Activated CD8-positive, alpha-beta memory T cell treated with anti-CD3 and anti-CD28 coated beads, Interleukin-2, amount 50 U/mL, for 24 hours (primary cell): ENCODE measurements around the gene KRT35.

ENCODE experiments used
- DNase-seq: peaks from one replicate; pipeline ENCODE4 v3.0.0-alpha.2; 2020; ENCODE audit errors: extremely low read depth

KRT35 gene

DNA sequence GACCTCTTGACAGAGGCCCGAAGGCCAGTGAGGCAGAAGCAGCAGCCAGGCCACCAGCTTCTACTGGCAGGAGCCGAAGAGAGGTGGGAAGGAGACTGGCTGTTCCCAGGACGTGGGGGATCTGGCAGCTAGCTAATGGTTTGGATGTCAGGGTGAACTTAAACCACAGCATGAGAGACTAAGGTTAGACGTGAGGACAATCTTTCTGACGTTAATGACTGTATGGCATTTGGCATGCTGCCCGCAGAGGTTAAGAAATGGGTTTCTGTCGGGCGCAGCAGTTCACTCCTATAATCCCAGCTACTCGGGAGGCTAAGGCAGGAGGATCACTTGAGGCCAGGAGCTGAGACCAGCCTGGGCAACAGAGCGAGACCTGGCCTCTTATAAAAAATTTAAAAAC, 30.8 kb upstream of the KRT35 start:
- no peak for DNase-seq

DNA sequence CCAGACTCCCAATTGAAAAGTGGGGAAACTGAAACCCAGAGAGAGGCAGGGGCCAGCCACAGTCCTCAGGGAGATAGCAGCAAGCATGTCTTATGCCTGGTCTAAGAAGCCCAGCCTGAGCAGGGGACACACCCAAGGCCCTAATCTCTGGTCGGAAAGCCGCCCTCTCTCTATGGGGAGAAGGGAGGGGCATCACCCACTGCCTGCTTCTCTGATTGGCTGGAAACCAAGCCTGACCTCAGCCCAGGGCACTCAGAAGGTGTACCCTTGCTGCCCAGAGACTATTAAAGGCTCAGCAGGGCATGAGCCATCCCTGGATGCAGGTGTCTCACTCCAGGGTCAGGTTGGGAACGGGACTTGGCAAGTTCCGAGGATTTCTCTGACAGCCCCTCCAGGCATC, 30.2 kb upstream of the KRT35 start:
- DNase-seq: no peak

DNA sequence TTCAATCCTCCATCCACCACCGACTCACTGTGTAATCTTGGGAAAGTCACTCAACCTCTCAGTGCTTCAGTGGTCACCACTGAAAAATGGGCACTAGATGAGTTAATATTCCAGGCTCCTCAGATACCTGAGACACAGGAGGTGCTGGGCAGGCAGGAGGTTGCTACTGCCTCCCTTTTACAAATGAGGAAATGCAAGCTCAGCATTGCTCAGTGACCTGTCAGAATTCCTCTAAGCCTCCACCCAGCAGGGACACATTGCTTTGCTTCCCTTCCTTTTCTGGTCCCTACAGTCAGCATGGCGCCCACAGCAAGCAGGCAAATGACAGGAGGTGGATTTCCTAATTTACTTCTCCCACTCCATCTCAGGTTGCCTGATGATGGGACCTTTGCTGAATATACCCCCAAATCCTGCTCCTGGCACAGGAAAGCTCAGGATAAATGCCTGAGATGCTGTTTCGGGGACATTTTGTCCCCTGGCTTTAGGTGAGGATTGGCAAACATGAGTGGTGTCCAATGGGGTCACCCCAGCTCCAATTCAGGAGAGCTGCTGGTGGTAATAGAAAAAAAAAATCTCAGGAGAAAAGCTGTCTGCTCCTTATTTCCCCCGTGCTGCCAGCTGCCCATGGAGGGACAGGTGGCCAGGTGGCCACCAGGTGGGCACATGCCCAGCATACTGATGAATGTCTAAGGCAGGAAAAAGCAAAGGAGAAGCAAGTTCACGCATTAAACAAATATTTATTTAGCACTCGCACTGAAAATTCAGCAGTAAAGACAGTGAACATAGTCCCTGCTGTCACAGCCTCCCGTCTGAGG, 29.5 kb upstream of the KRT35 start:
- DNase-seq: no peak

DNA sequence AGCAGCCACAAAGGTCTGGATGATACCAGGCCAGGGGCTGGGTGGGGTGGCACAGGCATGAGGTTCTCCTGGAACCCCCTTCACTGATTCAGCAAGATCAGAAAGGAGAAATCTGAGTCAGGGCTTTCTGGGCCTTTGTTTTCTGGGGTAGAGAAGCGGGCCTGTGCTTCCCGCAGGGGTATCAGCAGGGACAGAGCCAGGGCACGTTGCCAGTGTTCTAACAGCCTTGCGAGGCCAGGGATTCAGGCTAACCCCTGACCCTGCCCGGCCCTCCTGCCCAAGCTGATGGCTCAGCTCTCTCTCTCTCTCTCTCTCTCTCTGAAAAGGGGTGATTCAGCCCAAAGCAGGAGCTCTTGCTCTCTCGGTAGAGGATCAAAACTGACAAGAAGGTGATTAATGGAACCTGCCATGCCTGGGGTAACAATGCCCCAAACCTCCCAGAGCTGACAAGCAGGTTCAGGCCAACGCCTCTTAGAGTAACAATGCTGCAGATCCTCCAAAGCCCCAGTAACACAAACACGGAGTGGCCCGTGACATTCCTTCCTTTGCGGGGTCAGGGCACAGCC, 26.4 kb upstream of the KRT35 start:
- no peak for DNase-seq

DNA sequence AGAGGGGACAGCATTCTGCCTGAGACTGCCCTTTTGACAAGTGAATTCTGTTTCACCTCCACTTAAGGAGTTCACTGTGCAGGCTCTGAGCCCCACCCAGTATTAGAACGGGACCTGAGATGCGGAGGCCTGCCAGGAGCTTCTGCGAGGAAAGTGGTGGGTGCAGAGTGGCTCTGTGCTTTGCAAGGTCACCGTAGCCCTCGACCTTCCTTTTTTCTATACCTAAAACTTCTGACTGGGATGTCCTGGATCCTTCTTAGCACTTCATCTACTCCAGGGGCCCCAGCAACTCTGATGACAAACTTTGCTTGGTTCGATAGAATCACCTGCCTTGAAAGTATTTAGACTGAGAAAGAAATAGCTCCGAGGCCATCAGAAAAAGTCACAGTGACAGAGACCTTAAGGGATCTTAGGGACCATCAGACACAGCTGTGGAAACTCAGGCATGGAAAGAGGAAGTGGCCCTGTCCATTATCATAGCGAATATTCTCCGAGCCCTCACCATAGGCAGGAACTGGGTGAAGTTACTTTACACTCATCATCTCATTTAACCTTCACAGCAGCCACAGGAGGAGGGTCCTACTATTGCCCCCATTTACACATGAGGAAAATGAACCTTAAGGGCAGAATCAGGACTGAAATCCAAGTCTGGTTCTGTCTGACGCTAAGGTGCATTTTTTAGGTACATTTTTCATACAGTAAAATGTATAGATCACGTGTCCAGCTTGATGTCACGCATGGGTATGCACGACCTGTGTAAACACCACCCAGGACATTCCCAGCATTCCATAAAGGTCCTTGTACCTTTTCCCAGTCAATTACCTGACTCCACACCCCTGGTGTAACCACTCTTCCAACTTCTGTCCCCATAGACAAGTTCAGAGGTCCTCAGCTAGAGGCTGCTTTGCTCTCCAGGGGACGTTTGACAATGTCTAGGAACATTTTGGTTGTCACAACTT, 25.1 kb upstream of the KRT35 start:
- DNase-seq: no peak

DNA sequence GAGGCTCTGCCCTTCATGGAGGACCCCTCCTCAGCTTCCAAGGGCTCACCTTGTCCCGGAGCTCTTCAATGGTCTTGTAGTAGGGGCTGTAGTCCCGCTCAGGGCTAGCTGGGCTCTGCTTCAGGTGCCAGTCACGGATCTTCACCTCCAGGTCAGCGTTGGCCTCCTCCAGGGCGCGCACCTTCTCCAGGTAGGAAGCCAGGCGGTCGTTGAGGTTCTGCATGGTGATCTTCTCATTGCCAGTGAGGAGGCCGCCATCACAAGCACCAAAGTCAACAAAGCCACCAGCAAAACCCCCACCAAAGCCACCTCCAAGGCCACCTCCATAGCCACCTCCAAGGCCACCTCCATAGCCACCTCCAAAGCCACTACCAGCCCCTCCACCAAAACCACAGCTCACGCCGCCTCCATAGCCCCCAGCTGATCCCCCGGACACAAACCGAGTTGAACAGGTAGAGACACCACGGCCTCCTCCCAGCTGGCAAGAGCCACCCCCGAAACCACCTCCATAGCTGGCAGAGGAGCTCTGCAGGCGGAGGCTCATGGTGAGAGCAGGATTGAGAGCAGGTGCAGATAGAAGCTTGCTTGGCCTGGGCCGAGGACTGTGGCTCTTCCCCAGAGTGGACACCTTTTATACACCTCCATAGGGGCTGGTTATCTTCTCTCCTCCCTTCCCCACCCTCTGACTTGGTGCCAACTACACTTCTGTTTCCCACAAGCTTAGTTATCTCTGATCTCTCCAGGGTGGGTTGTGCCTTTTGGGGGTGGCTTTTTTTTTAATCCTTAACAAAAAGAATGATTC, 24.3 kb upstream of the KRT35 start, which contains the start of gene KRT13:
TSS of gene KRT13 (minus strand) at position 606 of the 802 bp plus-strand sequence. CDS start at position 544, 62 bp downstream.
- no peak for DNase-seq

DNA sequence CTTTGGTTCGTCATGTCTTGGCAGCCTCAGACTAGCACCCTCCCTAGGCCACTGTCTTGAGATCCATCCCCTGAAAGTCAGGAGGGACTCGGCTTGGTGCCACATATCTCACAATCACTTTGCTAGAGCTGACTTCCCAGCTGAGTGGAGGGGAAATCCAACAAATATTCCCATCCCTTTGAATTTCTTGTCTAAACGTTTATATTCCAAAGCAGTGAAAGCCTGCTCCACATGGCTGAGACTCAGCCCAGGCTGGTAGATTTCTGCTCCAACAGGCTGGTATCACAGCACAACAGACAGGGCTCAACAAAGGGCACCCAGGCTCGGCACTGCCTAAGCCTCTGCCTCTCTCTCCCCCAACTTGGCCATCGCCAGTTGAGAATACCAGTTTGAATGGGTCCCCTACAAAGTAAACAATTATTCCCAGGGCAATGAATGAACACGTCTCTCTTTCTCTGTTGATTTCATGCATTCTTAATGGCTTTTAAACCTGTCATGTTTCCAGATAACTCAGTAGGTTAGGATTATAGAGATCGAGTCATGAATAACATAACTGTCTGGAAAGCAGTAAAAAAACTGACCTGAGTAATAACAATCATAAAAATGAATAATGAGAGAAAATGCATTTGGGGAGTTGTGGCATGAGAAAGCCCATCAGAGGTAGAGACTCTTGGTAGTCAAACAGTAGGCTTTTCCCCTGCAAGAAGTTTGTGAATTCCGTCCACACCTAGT, 23.5 kb upstream of the KRT35 start:
- DNase-seq: no peak

DNA sequence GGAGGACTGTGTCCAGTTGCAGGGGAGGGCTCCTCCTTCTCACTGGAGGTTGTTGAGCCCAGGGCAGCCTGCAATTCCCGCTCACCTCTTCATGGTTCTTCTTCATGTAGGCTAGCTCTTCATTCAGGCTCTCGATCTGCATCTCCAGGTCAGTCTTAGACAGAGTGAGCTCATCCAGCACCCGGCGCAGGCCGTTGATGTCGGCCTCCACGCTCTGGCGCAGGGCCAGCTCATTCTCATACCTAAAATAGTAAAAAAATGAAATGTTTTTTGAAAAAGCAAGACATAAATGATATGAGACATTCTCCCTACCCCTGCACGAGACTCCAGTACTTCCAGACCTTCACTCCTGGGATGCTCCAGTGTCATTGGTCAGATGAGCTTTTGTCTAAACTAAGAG, 22.3 kb upstream of the KRT35 start:
- no peak for DNase-seq

DNA sequence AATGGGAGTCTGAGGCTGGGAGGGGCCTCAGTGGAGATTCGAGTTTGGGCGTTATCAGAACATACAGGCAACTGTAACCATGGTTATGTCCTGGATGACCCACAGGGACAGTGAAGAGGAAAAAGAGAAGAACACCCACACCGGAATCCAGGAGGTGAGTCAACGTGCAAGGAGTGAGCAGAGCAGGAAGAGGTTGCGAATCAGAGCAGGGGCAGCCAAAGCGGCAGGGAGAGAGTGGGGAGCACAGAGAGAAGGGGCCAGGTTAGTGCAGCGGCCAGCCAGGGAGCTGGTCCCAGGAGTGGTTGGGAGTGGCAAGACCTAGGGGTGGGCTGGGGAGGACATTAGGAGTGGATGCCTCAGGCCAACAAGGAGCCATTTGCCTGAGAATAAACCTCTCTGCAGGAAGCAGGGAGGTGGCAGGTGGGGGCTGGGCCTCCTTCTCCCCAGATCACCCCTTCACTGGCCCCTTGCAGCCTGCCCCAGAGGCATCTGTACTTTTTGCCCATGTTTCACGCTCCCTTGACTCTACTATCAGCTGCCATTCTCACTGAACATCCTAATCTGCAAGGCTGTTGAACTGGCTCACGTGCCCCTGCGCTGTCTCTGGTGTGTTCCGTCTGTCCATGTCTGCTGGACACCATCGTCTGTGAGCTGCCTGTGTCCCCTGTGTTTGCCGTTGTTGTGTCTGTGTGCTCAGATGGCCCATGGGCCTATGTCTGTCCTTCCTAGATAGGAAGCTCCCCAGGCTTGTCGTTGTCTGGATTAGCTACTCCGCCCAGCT, 19.4 kb upstream of the KRT35 start:
- DNase-seq: no peak

DNA sequence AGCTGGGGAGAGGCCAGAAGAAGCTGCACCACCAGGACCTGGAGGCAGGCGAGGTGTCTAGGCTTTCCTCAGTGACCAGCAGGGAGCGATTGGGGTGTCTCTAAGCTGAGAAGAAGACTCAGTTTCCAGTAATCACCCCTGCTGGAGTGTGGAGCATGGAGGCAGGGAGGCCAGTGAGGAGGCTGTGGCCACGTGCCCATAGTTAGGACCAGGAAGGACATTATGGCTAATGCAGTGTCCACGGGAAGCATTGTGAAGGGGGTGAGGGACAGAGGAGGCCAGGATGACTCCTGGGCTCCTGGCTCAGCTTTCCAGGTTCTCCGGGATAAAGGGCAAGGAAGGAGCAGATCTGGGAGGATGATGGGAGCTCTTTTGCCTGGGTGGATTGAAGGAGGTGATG, 18.8 kb upstream of the KRT35 start:
- no peak for DNase-seq

DNA sequence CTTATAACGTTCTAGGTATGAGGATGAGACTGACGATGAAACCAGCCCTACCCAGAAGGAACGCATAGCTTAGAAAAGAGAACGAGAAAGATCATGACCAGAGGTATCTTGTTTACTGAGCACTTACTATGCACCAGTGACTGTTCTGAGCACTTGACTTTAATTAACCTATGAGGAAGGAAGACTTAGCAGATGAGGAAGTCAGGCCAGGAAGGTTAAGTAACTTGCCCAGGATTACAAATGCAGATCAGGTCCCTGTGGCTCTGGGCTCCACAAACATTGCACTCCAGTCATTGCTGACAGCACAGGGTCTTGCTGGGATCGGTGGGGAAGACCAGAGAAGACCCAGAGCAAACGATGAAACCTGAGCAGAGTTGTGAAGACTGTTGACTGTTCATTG, 17.3 kb upstream of the KRT35 start:
- DNase-seq: no peak

DNA sequence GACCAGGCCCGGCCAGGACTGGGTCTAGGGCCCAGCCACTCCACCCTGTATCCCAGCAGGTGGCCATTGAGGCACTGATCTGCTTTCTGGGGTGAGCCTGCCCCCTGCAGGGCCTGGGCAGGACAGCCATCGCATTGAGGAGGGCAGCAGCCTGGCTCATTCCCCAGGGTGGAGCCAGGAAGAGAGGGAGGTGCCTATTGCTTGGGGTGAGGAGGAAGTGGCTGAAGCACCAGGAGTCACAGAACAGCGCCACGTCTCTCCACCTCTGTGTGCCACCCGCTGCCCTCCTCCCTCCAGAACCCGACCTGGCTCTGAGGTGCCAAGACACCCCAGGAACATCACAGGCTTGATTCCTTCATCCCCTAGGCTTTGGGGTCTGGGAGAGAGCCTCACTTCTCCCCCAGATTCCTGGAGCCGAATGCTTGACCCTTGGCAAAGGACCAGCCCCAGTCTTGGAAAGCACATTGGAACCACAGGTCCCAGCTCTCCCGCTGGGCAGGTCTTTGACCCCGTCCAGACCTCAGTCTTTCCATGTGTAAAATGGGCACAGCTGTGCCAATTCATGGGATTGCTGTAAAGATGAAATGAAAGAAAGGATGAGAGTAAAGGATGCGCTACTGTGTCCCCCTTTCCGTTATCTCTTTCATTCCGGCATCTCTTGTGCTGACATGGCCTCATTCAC, 16.0 kb upstream of the KRT35 start:
- peak; percentile 34 for DNase-seq

DNA sequence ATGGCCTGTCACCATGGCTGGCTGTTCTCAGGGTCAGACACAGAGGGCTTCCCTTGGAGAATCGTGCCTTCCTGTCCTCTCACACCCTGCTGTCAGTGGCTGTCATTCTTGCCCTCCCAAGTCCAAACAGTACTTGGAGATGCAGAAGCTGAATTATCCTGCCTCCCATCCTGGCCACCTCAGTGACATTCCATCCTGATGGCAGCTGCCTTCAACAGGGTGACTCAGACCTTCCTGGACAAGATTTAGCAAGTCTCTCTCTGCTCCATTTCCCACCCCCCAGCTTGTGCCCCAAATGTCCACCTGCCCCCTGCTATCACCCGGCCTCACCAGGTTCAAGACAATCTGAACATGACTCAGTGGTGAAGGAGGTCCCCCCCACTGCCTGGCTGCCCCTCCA, 13.6 kb upstream of the KRT35 start:
- DNase-seq: no peak

DNA sequence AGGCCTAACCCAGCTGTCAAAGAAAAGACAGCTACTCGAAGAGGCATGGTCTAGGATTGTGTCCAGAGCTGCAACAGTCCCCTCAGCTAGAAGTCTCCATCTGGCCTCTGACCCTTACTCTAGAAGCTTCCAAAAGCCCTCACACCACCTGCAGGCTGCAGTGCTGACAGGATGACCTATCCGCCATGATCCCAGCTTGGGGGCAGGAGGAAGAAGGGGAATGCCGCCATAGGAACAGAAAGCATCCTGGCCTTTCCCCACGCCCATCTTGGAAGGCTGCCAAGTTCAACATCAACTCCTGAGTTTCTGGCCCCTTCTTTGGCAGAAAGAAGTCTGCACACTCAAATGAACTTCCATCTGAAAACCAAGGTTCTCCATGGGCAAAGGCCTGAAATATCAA, 11.8 kb upstream of the KRT35 start:
- DNase-seq: no peak

DNA sequence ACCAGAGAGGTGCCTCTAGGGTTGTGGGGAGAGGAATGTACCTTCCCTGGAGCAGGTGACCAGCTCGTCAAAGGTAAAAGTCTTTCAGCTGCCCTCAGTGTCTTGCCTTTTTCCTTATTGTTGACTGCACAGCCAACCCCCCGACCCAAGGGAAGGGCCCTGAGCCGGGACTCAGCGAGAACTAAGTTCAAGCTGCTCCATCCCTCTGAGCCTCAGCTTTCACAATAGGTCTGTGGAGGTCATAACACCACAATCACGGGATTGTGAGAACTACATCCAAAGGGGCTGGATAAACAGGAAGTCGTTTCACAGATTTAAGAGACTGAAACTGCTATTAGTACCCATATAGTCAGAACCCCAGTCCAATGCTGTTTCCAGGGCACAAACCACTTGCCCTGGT, 11.4 kb upstream of the KRT35 start:
- DNase-seq: no peak

DNA sequence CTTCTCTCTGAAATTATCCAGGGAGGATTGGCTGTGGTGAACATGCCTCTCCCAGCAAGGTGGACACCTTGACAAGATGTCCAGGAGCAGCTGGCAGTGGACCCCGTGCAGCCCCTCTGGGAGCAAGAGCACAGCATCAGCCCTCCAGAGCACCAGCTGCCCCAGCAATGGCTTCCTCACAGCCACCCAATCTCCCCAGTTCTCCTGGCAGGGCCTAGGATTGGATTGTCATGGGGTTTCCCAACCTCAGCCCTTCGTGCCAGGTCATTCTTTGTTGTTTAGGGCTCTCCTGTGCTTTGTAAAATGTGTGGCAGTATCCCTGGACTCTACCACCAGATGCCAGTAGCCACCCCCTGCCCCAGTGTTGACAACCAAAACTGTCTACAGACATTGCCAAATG, 10.5 kb upstream of the KRT35 start:
- DNase-seq: no peak

DNA sequence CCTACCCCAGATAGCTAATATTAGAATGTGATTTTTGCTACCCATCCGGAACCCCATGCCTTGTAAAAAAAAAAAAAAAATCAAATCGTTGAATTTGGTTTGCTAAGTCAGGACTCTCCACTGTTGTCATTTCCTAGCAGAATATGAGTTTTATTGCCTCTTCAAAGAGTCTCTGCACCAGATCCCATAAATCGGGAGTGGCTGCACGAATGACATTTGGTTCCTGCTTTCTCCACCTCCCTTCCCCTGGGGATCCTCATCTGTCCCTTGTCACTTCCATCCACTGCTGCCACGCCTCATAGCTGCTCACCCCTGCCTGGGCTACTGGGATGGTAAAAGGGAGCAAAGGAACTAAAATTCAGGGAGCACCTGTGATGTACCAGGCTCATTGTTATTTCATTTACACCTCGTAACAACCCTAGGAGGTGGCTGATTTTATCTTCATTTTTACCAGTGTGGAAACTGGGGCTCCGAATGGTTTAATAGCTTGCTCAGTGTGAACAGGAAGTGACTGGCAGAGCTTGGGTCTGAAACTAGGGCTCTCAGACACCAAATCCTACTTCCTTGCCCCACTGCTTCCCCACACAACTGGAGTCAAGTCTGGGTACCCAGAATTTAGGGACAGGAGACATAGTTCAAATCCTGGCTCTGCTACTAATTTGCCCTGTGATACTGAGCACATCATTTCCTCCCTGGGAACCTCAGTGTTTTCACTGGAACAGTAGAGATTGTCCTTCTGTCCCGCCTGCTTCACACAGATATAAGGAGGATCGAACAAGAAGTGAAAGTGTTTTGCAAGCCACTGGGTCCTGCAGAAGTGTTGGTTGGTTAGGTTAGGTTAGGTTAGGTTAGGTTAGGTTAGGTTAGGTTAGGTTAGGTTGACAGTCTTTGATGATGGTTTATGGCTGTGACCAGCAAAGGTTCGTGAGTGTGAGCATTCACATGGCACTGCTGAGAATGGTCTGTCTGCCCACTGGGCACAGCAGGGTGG, 9.3 kb upstream of the KRT35 start:
- DNase-seq: no peak

DNA sequence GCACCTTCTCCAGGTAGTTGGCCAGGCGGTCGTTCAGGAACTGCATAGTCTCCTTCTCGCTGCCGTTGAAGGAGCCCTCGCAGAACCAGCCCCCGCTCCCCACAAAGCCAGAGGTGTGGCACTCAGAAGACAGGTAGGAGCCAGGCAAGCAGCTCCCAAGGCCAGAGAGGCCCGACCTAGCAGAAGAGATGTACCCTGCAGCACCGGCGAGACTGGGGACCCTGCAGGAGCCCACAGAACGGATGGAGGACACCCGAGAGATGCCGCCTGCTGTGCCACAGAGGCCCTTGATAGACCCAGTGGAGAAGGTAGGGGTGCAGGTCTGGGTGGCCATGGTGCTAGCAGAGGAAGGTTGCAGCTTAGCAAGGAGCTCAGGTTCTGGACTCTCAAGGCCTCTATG, 8.6 kb upstream of the KRT35 start, which contains the start of gene KRT36:
TSS of gene KRT36 (minus strand) at position 380 of the 400 bp plus-strand sequence. CDS start at position 334, 46 bp downstream.
- no peak for DNase-seq
